Measurements from ENCODE around the gene CPEB3.
"Not testable (repeated sequence)": the region's sequence is repeated elsewhere in the genome, so short reads cannot be mapped to it uniquely, and the experiment has no call there.

DNA sequence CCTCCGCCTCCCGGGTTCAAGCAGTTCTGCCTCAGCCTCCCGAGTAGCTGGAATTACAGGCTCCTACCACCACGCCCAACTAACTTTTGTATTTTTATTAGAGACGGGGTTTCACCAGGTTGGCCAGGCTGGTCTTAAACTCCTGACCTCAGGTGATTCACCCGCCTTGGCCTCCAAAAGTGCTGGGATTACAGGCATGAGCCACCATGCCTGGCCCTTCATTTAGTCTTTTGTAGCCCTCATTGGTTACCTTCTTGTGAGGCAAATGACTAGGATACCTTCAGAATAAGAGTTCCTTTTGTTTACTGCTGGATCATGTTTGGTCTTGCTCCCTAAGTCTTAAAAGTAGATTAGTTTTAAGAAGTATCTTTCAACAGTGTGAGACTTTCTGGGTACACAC is 39.0 kb upstream of the CPEB3 start:
- TF ChIP-seq, protein P1, sequence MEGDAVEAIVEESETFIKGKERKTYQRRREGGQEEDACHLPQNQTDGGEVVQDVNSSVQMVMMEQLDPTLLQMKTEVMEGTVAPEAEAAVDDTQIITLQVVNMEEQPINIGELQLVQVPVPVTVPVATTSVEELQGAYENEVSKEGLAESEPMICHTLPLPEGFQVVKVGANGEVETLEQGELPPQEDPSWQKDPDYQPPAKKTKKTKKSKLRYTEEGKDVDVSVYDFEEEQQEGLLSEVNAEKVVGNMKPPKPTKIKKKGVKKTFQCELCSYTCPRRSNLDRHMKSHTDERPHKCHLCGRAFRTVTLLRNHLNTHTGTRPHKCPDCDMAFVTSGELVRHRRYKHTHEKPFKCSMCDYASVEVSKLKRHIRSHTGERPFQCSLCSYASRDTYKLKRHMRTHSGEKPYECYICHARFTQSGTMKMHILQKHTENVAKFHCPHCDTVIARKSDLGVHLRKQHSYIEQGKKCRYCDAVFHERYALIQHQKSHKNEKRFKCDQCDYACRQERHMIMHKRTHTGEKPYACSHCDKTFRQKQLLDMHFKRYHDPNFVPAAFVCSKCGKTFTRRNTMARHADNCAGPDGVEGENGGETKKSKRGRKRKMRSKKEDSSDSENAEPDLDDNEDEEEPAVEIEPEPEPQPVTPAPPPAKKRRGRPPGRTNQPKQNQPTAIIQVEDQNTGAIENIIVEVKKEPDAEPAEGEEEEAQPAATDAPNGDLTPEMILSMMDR (IDR thresholded peaks at IDR 0.05; ENCODE audit: low read length) = not testable (repeated sequence)
- TF ChIP-seq EZH2 (IDR thresholded peaks at IDR 0.05; ENCODE audit: borderline replicate concordance, low read length) = not testable (repeated sequence)
